Liver (tissue), 3 donors: ENCODE results near the gene KRTAP10-7.

Source experiments
- EGR1 ChIP-seq, 2 donors: IDR thresholded peaks; 2 replicates each; pipeline ENCODE4 v1.6.1; 2016 to 2018; ENCODE audit warnings: antibody characterized with exemption in 2 of 2, low read depth in 2 of 2
- GABPA ChIP-seq, 2 donors: IDR thresholded peaks in 1 of 2; conservative IDR thresholded peaks in 1 of 2; 2 replicates each; pipeline ENCODE4 v1.6.1; 2016; ENCODE audit warnings: antibody characterized with exemption in 2 of 2, mild to moderate bottlenecking in 1 of 2, moderate library complexity in 1 of 2
- RAD21 ChIP-seq, 2 donors: IDR thresholded peaks; 2 replicates each; pipeline ENCODE4 v1.6.1; 2016; ENCODE audit warnings: antibody characterized with exemption in 2 of 2, mild to moderate bottlenecking in 2 of 2
- SP1 ChIP-seq: IDR thresholded peaks from 2 replicates; pipeline ENCODE4 v1.6.1; 2018; ENCODE audit warnings: antibody characterized with exemption, mild to moderate bottlenecking
- TAF1 ChIP-seq: conservative IDR thresholded peaks from 2 replicates; pipeline ENCODE4 v1.6.1; 2016; ENCODE audit warnings: antibody characterized with exemption, mild to moderate bottlenecking
- YY1 ChIP-seq: IDR thresholded peaks from 2 replicates; pipeline ENCODE4 v1.6.1; 2016; ENCODE audit warnings: antibody characterized with exemption, mild to moderate bottlenecking
- TF ChIP-seq, protein P1 (sequence below): fragments of 150-350 bp; IDR thresholded peaks from 2 replicates; pipeline ENCODE4 v1.5.1; 2017; ENCODE audit warnings: improper control_type of control experiment, low read depth, low read length; ENCODE audit not compliant: missing input control
- TF ChIP-seq, protein P2 (sequence below): IDR thresholded peaks from 2 replicates; pipeline ENCODE4 v1.6.1; 2016; ENCODE audit warnings: antibody characterized with exemption
- TF ChIP-seq, protein P3 (sequence below): IDR thresholded peaks from 2 replicates; pipeline ENCODE4 v1.6.1; 2016; ENCODE audit warnings: antibody characterized with exemption, mild to moderate bottlenecking
- donor health status: healthy.
- donor health status: healthy.

DNA sequence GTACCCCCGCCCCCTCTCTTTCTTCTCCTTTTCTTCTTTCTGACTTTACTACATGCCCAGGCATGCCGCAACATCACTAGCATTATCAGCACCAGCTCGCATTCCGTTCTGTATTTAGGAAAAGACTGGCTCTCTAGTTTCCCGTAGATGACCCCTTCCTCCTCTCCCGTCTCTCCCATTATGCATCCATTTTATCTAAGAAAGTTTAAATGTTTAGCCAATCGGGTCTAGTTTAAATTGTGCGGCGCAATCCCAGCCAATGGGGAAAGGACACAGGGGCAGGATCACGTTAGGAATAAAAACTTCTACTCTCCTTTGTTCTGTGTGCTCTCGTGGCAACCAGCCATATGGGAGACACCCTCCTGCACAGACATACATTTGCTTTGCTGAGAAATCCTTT, 2.3 kb upstream of the KRTAP10-7 start:
- TF ChIP-seq YY1 (no peak), TAF1 (no peak), EGR1 (IDR thresholded peaks at IDR 0.05; ENCODE audit: low read depth in 2 of 2) (no peak), SP1 (no peak), RAD21 (IDR thresholded peaks at IDR 0.05) (no peak), GABPA (IDR thresholded peaks at IDR 0.05 in 1 of 2, conservative IDR thresholded peaks at IDR 0.05 in 1 of 2) (no peak)
- TF ChIP-seq, protein P1, sequence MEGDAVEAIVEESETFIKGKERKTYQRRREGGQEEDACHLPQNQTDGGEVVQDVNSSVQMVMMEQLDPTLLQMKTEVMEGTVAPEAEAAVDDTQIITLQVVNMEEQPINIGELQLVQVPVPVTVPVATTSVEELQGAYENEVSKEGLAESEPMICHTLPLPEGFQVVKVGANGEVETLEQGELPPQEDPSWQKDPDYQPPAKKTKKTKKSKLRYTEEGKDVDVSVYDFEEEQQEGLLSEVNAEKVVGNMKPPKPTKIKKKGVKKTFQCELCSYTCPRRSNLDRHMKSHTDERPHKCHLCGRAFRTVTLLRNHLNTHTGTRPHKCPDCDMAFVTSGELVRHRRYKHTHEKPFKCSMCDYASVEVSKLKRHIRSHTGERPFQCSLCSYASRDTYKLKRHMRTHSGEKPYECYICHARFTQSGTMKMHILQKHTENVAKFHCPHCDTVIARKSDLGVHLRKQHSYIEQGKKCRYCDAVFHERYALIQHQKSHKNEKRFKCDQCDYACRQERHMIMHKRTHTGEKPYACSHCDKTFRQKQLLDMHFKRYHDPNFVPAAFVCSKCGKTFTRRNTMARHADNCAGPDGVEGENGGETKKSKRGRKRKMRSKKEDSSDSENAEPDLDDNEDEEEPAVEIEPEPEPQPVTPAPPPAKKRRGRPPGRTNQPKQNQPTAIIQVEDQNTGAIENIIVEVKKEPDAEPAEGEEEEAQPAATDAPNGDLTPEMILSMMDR: no peak
- TF ChIP-seq, protein P2, sequence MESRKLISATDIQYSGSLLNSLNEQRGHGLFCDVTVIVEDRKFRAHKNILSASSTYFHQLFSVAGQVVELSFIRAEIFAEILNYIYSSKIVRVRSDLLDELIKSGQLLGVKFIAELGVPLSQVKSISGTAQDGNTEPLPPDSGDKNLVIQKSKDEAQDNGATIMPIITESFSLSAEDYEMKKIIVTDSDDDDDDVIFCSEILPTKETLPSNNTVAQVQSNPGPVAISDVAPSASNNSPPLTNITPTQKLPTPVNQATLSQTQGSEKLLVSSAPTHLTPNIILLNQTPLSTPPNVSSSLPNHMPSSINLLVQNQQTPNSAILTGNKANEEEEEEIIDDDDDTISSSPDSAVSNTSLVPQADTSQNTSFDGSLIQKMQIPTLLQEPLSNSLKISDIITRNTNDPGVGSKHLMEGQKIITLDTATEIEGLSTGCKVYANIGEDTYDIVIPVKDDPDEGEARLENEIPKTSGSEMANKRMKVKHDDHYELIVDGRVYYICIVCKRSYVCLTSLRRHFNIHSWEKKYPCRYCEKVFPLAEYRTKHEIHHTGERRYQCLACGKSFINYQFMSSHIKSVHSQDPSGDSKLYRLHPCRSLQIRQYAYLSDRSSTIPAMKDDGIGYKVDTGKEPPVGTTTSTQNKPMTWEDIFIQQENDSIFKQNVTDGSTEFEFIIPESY: no peak
- TF ChIP-seq, protein P3, sequence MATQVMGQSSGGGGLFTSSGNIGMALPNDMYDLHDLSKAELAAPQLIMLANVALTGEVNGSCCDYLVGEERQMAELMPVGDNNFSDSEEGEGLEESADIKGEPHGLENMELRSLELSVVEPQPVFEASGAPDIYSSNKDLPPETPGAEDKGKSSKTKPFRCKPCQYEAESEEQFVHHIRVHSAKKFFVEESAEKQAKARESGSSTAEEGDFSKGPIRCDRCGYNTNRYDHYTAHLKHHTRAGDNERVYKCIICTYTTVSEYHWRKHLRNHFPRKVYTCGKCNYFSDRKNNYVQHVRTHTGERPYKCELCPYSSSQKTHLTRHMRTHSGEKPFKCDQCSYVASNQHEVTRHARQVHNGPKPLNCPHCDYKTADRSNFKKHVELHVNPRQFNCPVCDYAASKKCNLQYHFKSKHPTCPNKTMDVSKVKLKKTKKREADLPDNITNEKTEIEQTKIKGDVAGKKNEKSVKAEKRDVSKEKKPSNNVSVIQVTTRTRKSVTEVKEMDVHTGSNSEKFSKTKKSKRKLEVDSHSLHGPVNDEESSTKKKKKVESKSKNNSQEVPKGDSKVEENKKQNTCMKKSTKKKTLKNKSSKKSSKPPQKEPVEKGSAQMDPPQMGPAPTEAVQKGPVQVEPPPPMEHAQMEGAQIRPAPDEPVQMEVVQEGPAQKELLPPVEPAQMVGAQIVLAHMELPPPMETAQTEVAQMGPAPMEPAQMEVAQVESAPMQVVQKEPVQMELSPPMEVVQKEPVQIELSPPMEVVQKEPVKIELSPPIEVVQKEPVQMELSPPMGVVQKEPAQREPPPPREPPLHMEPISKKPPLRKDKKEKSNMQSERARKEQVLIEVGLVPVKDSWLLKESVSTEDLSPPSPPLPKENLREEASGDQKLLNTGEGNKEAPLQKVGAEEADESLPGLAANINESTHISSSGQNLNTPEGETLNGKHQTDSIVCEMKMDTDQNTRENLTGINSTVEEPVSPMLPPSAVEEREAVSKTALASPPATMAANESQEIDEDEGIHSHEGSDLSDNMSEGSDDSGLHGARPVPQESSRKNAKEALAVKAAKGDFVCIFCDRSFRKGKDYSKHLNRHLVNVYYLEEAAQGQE: no peak
